H1 (cell line): ENCODE data around the gene LRRK1. TPM values are rescaled to one million over a fixed set of nuclear protein-coding genes. Genes with fewer than 3 reads are reported as not detected.

Experiments
- CHD2 ChIP-seq: IDR thresholded peaks from 2 replicates; pipeline ENCODE4 v1.6.1; 2012; ENCODE audit warnings: low read length, improper control_type of control experiment
- CHD7 ChIP-seq: fragments of 300-600 bp; sonication (generic); IDR thresholded peaks from 2 replicates; pipeline ENCODE4 v1.7.1; 2012; ENCODE audit warnings: low read length, moderate library complexity, mild to moderate bottlenecking, inconsistent platforms; ENCODE audit not compliant: insufficient replicate concordance
- E2F6 ChIP-seq: IDR thresholded peaks from 2 replicates; pipeline ENCODE4 v1.6.1; 2012; ENCODE audit warnings: inconsistent platforms
- RXRA ChIP-seq: IDR thresholded peaks from 2 replicates; pipeline ENCODE4 v1.6.1; 2011; ENCODE audit warnings: low read depth, mild to moderate bottlenecking, low read length, moderate library complexity; ENCODE audit not compliant: insufficient read depth
- SP1 ChIP-seq: IDR thresholded peaks from 2 replicates; pipeline ENCODE4 v1.6.1; 2011; ENCODE audit warnings: low read depth, low read length
- TAF1 ChIP-seq: IDR thresholded peaks from 2 replicates; pipeline ENCODE4 v1.6.1; 2011; ENCODE audit warnings: mild to moderate bottlenecking, low read depth, low read length
- USF2 ChIP-seq: IDR thresholded peaks from 2 replicates; pipeline ENCODE4 v1.6.1; 2011; ENCODE audit warnings: low read length, improper control_type of control experiment
- polyA plus RNA-seq, 7 experiments: library from polyadenylated mRNA; depleted of rRNA in 3 of 7; stranded (reverse) in 5 of 7; unstranded in 2 of 7; fragments of >200 nt in 5 of 7; fragments of 200-250 nt in 2 of 7; gene quantifications; 1 replicate in 5 of 7; 2 replicates in 1 of 7; 4 replicates in 1 of 7; pipeline versions ENCODE4 v1.2.1 to v1.2.3, GENCODE V29; 2011 to 2013; ENCODE audit warnings: missing spikeins in 2 of 7, mixed read lengths in 2 of 7
- total RNA-seq: library from RNA; stranded (reverse); fragmentation: NEBNext Ultra II Directional; extraction: Animal tissue kit (Norgen Biotek cat#: 25700); gene quantifications from 2 replicates; pipeline ENCODE4 v1.2.1, GENCODE V29; 2021

LRRK1 gene
- total and polyA plus RNA-seq, 2 of the 8 experiments (the other 6 are each of a cell fraction or from before 2014, with no cell fraction given), result 1.2 to 3.6 TPM

- TF ChIP-seq TAF1 (no peak), E2F6 (no peak), USF2 (no peak), CHD7 (no peak), CHD2 (no peak), SP1 (no peak), RXRA (no peak)
Measured at GRCh38 chr15:100958326-100959065, 39.3 kb downstream of the LRRK1 start (continued).
